Panc1 (cell line): ENCODE measurements around the gene CAPN2. TPM values are rescaled to one million over a fixed set of nuclear protein-coding genes. Genes with fewer than 3 reads are reported as not detected.

Source experiments
- ATAC-seq: fragments of 200-7000 bp; cut with Tn5 transposase; 2 replicates; pipeline ENCODE4 v1.9.1; 2020; ENCODE audit warnings: mild to moderate bottlenecking, moderate library complexity
- BruUV-seq: library from RNA; stranded (reverse); fragments of 400-500 nt; replicated peaks from 2 replicates; lab custom pipeline; 2021; lab: Mats Ljungman, UMichigan
- CTCF ChIA-PET: fragments of 300-600 bp; sonication (Branson Sonifier 250); formaldehyde crosslinking; loops from one replicate; lab custom pipeline; 2022; ENCODE audit warnings: antibody characterized with exemption; lab: Charles Lee
- POLR2A ChIA-PET: fragments of 300-600 bp; sonication (Branson Sonifier 250); formaldehyde crosslinking; loops from one replicate; lab custom pipeline; 2022; ENCODE audit warnings: antibody characterized with exemption; lab: Charles Lee
- DNase-seq: peaks from one replicate; pipeline ENCODE4 v3.0.0-alpha.2; 2010; ENCODE audit warnings: low read depth, low spot score
- H3K27ac ChIP-seq: 2 replicates; pipeline ENCODE4 v1.5.1; 2011; ENCODE audit warnings: mild to moderate bottlenecking, low read length, inconsistent platforms
- H3K27me3 ChIP-seq: fragments of 200-500 bp; sonication (Bioruptor generic); 2 replicates; pipeline ENCODE4 v1.6.0; 2014; ENCODE audit warnings: low read length, inconsistent platforms; ENCODE audit not compliant: control insufficient read depth, insufficient read depth
- H3K36me3 ChIP-seq: fragments of 200-500 bp; sonication (Bioruptor generic); 2 replicates; pipeline ENCODE4 v1.5.1; 2014; ENCODE audit warnings: inconsistent platforms, mild to moderate bottlenecking, low read length, moderate library complexity; ENCODE audit not compliant: control insufficient read depth, insufficient read depth
- H3K4me1 ChIP-seq: 2 replicates; pipeline ENCODE4 v1.5.1; 2011; ENCODE audit warnings: inconsistent platforms, mild to moderate bottlenecking, low read length, moderate library complexity; ENCODE audit not compliant: control insufficient read depth, insufficient read depth
- H3K4me3 ChIP-seq, 2 experiments: 2 replicates each; pipeline ENCODE4 v1.5.1; 2011 to 2012; ENCODE audit warnings: low read depth in 2 of 2, low read length in 2 of 2, mild to moderate bottlenecking in 2 of 2, inconsistent platforms in 1 of 2, moderate library complexity in 1 of 2
- H3K9me3 ChIP-seq: fragments of 200-500 bp; sonication (Bioruptor generic); 2 replicates; pipeline ENCODE4 v1.5.1; 2014; ENCODE audit warnings: low read depth, mild to moderate bottlenecking, inconsistent platforms, low read length, moderate library complexity; ENCODE audit not compliant: control insufficient read depth, insufficient read depth
- POLR2AphosphoS5 ChIP-seq: IDR thresholded peaks from 2 replicates; pipeline ENCODE4 v1.6.1; 2012; ENCODE audit warnings: mild to moderate bottlenecking, low read depth, low read length, moderate library complexity
- SIN3A ChIP-seq: IDR thresholded peaks from 2 replicates; pipeline ENCODE4 v1.6.1; 2012; ENCODE audit warnings: low read depth, mild to moderate bottlenecking, low read length, moderate library complexity, borderline replicate concordance; ENCODE audit not compliant: insufficient read depth
- TCF7L2 ChIP-seq: IDR thresholded peaks from 2 replicates; pipeline ENCODE4 v1.6.1; 2011; ENCODE audit warnings: mild to moderate bottlenecking, low read depth, low read length, inconsistent platforms
- in situ Hi-C: cut with HindIII; loops from 2 replicates; pipeline ENCODE4 v1.10.0; 2016; ENCODE audit warnings: low sequenced_read_pairs, low pct_unique_long_range_greater_than_20kb
- intact Hi-C: fragments of 100-400 bp; cut with micrococcal nuclease; formaldehyde crosslinking; loops from one replicate; pipeline ENCODE4 v1.10.0; 2022; ENCODE audit not compliant: unreplicated experiment
- total RNA-seq: library from RNA; stranded (reverse); gene quantifications from one replicate; pipeline ENCODE4 v1.2.1, GENCODE V29; 2021; ENCODE audit not compliant: unreplicated experiment
- TF ChIP-seq, protein P1 (sequence below), 2 experiments: IDR thresholded peaks; 2 replicates each; pipeline ENCODE4 v1.6.1; 2011 to 2012; ENCODE audit warnings: low read depth in 2 of 2, control low read depth in 1 of 2, low read length in 1 of 2, mild to moderate bottlenecking in 1 of 2, moderate library complexity in 1 of 2; ENCODE audit not compliant: insufficient read depth in 1 of 2
- TF ChIP-seq, protein P2 (sequence below): fragments of 450-650 bp; IDR thresholded peaks from 2 replicates; pipeline ENCODE4 v1.5.1; 2017; ENCODE audit warnings: mild to moderate bottlenecking

The CAPN2 gene
- total RNA-seq, 1 experiment from 2014 or later: 171 TPM

DNA sequence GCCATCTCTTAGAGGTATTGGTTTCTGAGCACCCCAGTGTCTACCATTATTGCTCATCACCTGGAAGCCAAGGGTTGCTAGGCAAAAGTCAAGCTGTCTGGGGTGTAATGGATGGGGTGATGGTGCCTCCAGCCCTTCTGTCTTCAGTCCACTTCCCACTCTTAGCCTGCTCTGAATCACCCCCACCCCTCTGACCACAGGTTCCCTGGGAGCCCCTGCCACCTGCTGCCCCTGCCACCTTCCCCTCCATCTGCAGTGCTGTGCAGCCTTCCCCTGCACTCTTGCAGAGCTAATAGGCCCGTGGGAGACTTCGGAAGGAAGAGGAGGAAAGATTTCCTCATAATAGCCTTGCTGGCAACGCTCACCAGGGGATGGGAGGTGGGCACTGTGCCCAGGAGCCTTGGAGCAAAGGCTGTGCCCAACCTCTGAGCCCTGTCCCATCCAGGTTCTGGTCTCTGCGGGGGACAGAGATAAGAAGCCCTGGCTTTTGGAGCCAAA is 35.5 kb downstream of the CAPN2 start:
- peak; percentile 65 for ATAC-seq
- intact Hi-C loops: loop anchor here (1.0 to 5.0 kb wide), 2 partner anchors 36 to 50 kb away; partner anchors contain the start of gene CAPN2

DNA sequence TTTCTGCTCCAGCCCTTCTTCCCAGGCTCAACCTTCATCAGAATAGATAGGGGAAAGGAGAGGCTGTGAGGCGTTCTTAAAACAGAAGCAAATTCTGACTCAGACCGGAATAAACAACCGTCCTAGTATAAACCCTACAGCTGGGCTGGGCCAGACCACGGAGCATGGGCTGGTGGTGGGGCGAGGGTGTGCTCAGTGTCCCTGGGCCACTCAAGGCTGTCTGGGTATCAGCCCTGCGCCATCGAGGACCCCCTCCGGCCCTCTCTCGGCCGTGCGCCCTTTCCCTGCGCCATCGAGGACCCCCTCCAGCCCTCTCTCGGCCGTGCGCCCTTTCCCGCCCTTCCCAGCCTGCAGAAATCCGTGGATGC is 36.0 kb downstream of the CAPN2 start:
- no peaks in the 10 kb centered on the region for H3K27me3 ChIP-seq
- in situ Hi-C loops: no loop called here
- no TSS peak for BruUV-seq
- ATAC-seq: peak; percentile 85
- peak overlapping the region; percentile 32 for H3K27ac ChIP-seq
- H3K36me3 ChIP-seq: peaks cover 25% of the 10 kb centered on the region
- POLR2A ChIA-PET: no interaction called here
- no peaks in the 10 kb centered on the region for H3K9me3 ChIP-seq
- peaks cover 14% of the 10 kb centered on the region for H3K4me1 ChIP-seq
- CTCF ChIA-PET: interaction anchor here (1.0 to 2.0 kb wide), 3 partner anchors 28 to 47 kb away, joined by 4 to 7 read pairs (median 4); no protein-coding TSS in a partner anchor
- H3K4me3 ChIP-seq: no peak overlapping the region
- intact Hi-C loops: loop anchor here (1.0 to 5.0 kb wide), 2 partner anchors 36 to 50 kb away; partner anchors contain the start of gene CAPN2
- TF ChIP-seq, protein P1, sequence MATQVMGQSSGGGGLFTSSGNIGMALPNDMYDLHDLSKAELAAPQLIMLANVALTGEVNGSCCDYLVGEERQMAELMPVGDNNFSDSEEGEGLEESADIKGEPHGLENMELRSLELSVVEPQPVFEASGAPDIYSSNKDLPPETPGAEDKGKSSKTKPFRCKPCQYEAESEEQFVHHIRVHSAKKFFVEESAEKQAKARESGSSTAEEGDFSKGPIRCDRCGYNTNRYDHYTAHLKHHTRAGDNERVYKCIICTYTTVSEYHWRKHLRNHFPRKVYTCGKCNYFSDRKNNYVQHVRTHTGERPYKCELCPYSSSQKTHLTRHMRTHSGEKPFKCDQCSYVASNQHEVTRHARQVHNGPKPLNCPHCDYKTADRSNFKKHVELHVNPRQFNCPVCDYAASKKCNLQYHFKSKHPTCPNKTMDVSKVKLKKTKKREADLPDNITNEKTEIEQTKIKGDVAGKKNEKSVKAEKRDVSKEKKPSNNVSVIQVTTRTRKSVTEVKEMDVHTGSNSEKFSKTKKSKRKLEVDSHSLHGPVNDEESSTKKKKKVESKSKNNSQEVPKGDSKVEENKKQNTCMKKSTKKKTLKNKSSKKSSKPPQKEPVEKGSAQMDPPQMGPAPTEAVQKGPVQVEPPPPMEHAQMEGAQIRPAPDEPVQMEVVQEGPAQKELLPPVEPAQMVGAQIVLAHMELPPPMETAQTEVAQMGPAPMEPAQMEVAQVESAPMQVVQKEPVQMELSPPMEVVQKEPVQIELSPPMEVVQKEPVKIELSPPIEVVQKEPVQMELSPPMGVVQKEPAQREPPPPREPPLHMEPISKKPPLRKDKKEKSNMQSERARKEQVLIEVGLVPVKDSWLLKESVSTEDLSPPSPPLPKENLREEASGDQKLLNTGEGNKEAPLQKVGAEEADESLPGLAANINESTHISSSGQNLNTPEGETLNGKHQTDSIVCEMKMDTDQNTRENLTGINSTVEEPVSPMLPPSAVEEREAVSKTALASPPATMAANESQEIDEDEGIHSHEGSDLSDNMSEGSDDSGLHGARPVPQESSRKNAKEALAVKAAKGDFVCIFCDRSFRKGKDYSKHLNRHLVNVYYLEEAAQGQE (IDR thresholded peaks at IDR 0.05; ENCODE audit: insufficient read depth in 1 of 2, low read depth in 2 of 2, low read length in 1 of 2): no peak
- TF ChIP-seq, protein P2, sequence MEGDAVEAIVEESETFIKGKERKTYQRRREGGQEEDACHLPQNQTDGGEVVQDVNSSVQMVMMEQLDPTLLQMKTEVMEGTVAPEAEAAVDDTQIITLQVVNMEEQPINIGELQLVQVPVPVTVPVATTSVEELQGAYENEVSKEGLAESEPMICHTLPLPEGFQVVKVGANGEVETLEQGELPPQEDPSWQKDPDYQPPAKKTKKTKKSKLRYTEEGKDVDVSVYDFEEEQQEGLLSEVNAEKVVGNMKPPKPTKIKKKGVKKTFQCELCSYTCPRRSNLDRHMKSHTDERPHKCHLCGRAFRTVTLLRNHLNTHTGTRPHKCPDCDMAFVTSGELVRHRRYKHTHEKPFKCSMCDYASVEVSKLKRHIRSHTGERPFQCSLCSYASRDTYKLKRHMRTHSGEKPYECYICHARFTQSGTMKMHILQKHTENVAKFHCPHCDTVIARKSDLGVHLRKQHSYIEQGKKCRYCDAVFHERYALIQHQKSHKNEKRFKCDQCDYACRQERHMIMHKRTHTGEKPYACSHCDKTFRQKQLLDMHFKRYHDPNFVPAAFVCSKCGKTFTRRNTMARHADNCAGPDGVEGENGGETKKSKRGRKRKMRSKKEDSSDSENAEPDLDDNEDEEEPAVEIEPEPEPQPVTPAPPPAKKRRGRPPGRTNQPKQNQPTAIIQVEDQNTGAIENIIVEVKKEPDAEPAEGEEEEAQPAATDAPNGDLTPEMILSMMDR: no peak
- TF ChIP-seq SIN3A (no peak), TCF7L2 (no peak), POLR2AphosphoS5 (no peak)
- DNase-seq: no peak

More for the DNA sequence above, 35.5 kb downstream of the CAPN2 start:
- Histone ChIP-seq H3K9me3 (no peaks in the 10 kb centered on the region), H3K36me3 (peaks cover 25% of the 10 kb centered on the region), H3K27me3 (no peaks in the 10 kb centered on the region), H3K27ac (peak overlapping the region; percentile 32), H3K4me3 (no peak overlapping the region), H3K4me1 (peaks cover 14% of the 10 kb centered on the region)
- in situ Hi-C loops: no loop called here
- DNase-seq: no peak
- ChIA-PET CTCF (interaction anchor here (0.5 to 2.0 kb wide), 3 partner anchors 27 to 55 kb away, joined by 3 to 7 read pairs (median 4); no protein-coding TSS in a partner anchor), POLR2A (no interaction called here)
- TF ChIP-seq, protein P2: no peak
- TF ChIP-seq SIN3A (no peak), POLR2AphosphoS5 (no peak), TCF7L2 (no peak)
- TF ChIP-seq, protein P1 (IDR thresholded peaks at IDR 0.05; ENCODE audit: insufficient read depth in 1 of 2, low read depth in 2 of 2, low read length in 1 of 2): no peak
- BruUV-seq: no TSS peak
